22Rv1 (cell line): Measurements from ENCODE around the gene SAT2.

Experiments
- H3K27ac ChIP-seq: fragments of 450-650 bp; 2 replicates; pipeline ENCODE4 v1.5.1; 2017
- ZFX ChIP-seq: fragments of 450-650 bp; IDR thresholded peaks from 2 replicates; pipeline ENCODE4 v1.6.1; 2017; ENCODE audit warnings: antibody characterized with exemption, borderline replicate concordance
- TF ChIP-seq, protein P1 (sequence below): fragments of 450-650 bp; IDR thresholded peaks from 2 replicates; pipeline ENCODE4 v1.5.1; 2017; ENCODE audit warnings: mild to moderate bottlenecking

SAT2 gene

DNA sequence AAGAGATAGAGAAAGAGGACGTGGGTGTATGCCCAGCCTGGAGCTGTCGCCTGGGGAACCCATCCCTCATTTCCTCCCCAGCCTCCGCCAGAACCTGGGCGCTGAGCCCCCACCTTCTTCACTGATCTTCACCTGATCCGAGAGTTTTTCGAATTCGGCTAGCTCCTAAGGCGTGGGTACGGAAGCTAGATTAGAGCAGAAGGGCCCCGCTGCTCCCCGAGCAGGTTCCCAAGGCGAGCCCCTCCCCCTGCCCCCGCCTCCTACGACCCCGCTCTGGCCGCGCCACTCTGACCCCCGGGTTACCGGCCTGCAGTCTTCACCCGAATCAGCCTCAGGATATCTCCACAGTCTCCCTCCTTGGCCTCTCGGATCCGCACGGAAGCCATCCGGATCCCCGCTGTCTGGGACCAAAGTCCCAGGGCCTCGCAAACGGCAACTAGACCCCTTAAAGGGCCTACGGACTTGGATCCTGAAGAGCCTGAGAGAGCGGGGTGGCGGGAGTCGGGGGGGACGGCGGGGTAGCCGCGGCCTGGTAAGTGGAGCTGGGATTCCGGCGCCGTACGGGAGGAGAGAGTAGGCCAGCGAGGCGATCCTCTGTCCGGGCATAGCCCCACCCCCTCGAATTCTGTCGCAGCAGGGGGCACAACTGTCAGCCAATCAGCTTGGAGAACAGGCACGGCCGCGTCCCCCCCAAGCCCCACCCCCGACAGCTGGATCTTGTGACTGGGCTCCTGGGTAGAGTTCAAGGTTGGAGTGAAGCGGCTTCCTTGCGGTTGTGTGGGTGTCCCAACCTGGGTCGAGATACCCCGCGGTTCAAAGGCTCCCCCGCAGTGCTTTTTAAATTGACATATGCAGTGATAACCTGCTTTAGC, at the start of gene SAT2:
TSS of gene SAT2 (minus strand) at position 572 of the 872 bp plus-strand sequence. CDS start at position 386, 186 bp downstream.
- TF ChIP-seq, protein P1, sequence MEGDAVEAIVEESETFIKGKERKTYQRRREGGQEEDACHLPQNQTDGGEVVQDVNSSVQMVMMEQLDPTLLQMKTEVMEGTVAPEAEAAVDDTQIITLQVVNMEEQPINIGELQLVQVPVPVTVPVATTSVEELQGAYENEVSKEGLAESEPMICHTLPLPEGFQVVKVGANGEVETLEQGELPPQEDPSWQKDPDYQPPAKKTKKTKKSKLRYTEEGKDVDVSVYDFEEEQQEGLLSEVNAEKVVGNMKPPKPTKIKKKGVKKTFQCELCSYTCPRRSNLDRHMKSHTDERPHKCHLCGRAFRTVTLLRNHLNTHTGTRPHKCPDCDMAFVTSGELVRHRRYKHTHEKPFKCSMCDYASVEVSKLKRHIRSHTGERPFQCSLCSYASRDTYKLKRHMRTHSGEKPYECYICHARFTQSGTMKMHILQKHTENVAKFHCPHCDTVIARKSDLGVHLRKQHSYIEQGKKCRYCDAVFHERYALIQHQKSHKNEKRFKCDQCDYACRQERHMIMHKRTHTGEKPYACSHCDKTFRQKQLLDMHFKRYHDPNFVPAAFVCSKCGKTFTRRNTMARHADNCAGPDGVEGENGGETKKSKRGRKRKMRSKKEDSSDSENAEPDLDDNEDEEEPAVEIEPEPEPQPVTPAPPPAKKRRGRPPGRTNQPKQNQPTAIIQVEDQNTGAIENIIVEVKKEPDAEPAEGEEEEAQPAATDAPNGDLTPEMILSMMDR: no peak
- no peak for TF ChIP-seq ZFX
- peak within 1 kb of the TSS; percentile 67 for H3K27ac ChIP-seq

GRCh38 chr17:7676533-7676932, 48.9 kb upstream of the SAT2 start:
- no peak overlapping the region for H3K27ac ChIP-seq
- TF ChIP-seq, protein P1: no peak
- TF ChIP-seq ZFX: no peak

DNA sequence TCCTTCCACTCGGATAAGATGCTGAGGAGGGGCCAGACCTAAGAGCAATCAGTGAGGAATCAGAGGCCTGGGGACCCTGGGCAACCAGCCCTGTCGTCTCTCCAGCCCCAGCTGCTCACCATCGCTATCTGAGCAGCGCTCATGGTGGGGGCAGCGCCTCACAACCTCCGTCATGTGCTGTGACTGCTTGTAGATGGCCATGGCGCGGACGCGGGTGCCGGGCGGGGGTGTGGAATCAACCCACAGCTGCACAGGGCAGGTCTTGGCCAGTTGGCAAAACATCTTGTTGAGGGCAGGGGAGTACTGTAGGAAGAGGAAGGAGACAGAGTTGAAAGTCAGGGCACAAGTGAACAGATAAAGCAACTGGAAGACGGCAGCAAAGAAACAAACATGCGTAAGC, 47.3 kb upstream of the SAT2 start:
- TF ChIP-seq ZFX: no peak
- TF ChIP-seq, protein P1: no peak
- H3K27ac ChIP-seq: no peak overlapping the region

- TF ChIP-seq, protein P1: peak; percentile 65
- no peak for TF ChIP-seq ZFX
- H3K27ac ChIP-seq: no peak overlapping the region
These were observed 45.6 kb upstream of the SAT2 start for GRCh38 chr17:7673239-7673638.

DNA sequence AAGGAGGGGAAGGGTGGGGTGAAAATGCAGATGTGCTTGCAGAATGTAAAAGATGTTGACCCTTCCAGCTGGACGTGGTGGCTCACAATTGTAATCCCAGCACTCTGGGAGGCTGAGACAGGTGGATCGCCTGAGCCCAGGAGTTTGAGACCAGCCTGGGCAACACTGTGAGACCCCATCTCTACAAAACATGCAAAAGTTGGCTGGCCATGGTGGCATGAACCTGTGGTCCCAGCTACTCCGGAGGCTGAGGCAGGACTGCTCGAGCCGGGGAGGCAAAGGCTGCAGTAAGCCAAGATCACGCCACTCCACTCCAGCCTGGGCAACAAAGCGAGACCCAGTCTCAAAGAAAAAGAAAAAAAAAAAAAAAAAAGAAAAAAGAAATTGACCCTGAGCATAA, 40.9 kb upstream of the SAT2 start:
- no peak overlapping the region for H3K27ac ChIP-seq
- TF ChIP-seq, protein P1: no peak

GRCh38 chr17:7667656-7668406, 40.2 kb upstream of the SAT2 start:
- no peak for TF ChIP-seq ZFX
- TF ChIP-seq, protein P1: no peak
- H3K27ac ChIP-seq: no peak overlapping the region

GRCh38 chr17:7656958-7657609, 29.5 kb upstream of the SAT2 start:
- TF ChIP-seq ZFX: no peak
- TF ChIP-seq, protein P1: no peak
- no peak overlapping the region for H3K27ac ChIP-seq
